ENCODE results near the gene PPM1N.

PPM1N gene

GRCh38 chr19:45476304-45476703 lies 21.9 kb upstream of the PPM1N start:
- H4K20me1 ChIP-seq (ENCODE audit: insufficient read depth, low read length): no peaks in the 10 kb centered on the region
- H3K4me3 ChIP-seq (ENCODE audit: low read length): no peak overlapping the region
- H3K4me2 ChIP-seq (ENCODE audit: low read depth, low read length): no peak overlapping the region
- H3K36me3 ChIP-seq (replicated peaks; ENCODE audit: insufficient read depth, low read length): no peaks in the 10 kb centered on the region
- no peaks in the 10 kb centered on the region for H3K27me3 ChIP-seq (replicated peaks; ENCODE audit: insufficient read depth, low read length)
- H3K9me2 ChIP-seq (replicated peaks; ENCODE audit: insufficient read depth, low read length): no peaks in the 10 kb centered on the region
- DNase-seq: no peak
- no peak overlapping the region for H3K27ac ChIP-seq (ENCODE audit: low read length)
- peaks cover 12% of the 10 kb centered on the region for H3K4me1 ChIP-seq (ENCODE audit: low read length)
- peaks cover 14% of the 10 kb centered on the region for H3F3A ChIP-seq (ENCODE audit: insufficient read depth, low read length)
- no peak overlapping the region for H3K9ac ChIP-seq (ENCODE audit: low read length)
- no peaks in the 10 kb centered on the region for H3K9me3 ChIP-seq (replicated peaks; ENCODE audit: insufficient read depth, low read length)
- no peaks in the 10 kb centered on the region for H3K79me2 ChIP-seq (ENCODE audit: low read length)
- H2AFZ ChIP-seq (ENCODE audit: low read length): no peak overlapping the region
- TF ChIP-seq EZH2 (optimal IDR thresholded peaks at IDR 0.05; ENCODE audit: low read depth, low read length): no peak
- no peak for TF ChIP-seq CTCF (IDR thresholded peaks at IDR 0.05; ENCODE audit: low read length)
- no peak for TF ChIP-seq EZH2phosphoT487 (IDR thresholded peaks at IDR 0.05; ENCODE audit: low read length)

GRCh38 chr19:45477186-45477585 lies 21.1 kb upstream of the PPM1N start:
- H3K9ac ChIP-seq (ENCODE audit: low read length): no peak overlapping the region
- no peaks in the 10 kb centered on the region for H3K79me2 ChIP-seq (ENCODE audit: low read length)
- TF ChIP-seq EZH2 (optimal IDR thresholded peaks at IDR 0.05; ENCODE audit: low read depth, low read length) (no peak), CTCF (IDR thresholded peaks at IDR 0.05; ENCODE audit: low read length) (no peak), EZH2phosphoT487 (IDR thresholded peaks at IDR 0.05; ENCODE audit: low read length) (no peak)
- H3F3A ChIP-seq (ENCODE audit: insufficient read depth, low read length): peaks cover 14% of the 10 kb centered on the region
- no peaks in the 10 kb centered on the region; the same call in 1 of the 2 replicates for H3K27me3 ChIP-seq (replicated peaks; ENCODE audit: insufficient read depth, low read length)
- no peaks in the 10 kb centered on the region for H3K9me2 ChIP-seq (replicated peaks; ENCODE audit: insufficient read depth, low read length)
- DNase-seq: no peak
- peaks cover 12% of the 10 kb centered on the region for H3K4me1 ChIP-seq (ENCODE audit: low read length)
- H2AFZ ChIP-seq (ENCODE audit: low read length): no peak overlapping the region
- H3K4me3 ChIP-seq (ENCODE audit: low read length): no peak overlapping the region
- no peaks in the 10 kb centered on the region for H3K36me3 ChIP-seq (replicated peaks; ENCODE audit: insufficient read depth, low read length)
- no peaks in the 10 kb centered on the region for H3K9me3 ChIP-seq (replicated peaks; ENCODE audit: insufficient read depth, low read length)
- H4K20me1 ChIP-seq (ENCODE audit: insufficient read depth, low read length): no peaks in the 10 kb centered on the region
- peak overlapping the region; percentile 98; the same call in 1 of the 2 replicates for H3K4me2 ChIP-seq (ENCODE audit: low read depth, low read length)
- H3K27ac ChIP-seq (ENCODE audit: low read length): no peak overlapping the region

GRCh38 chr19:45477713-45478453 lies 20.4 kb upstream of the PPM1N start:
- no peak for DNase-seq
- peak overlapping the region; percentile 94 for H3K9ac ChIP-seq (ENCODE audit: low read length)
- H3K79me2 ChIP-seq (ENCODE audit: low read length): no peaks in the 10 kb centered on the region
- peak overlapping the region; percentile 89 for H3K27ac ChIP-seq (ENCODE audit: low read length)
- no peaks in the 10 kb centered on the region; the same call in 1 of the 2 replicates for H3K27me3 ChIP-seq (replicated peaks; ENCODE audit: insufficient read depth, low read length)
- peaks cover 12% of the 10 kb centered on the region for H3K4me1 ChIP-seq (ENCODE audit: low read length)
- H3F3A ChIP-seq (ENCODE audit: insufficient read depth, low read length): peaks cover 14% of the 10 kb centered on the region
- H3K36me3 ChIP-seq (replicated peaks; ENCODE audit: insufficient read depth, low read length): no peaks in the 10 kb centered on the region
- H3K4me3 ChIP-seq (ENCODE audit: low read length): peak overlapping the region; percentile 65
- peak overlapping the region; percentile 98 for H3K4me2 ChIP-seq (ENCODE audit: low read depth, low read length)
- no peaks in the 10 kb centered on the region for H3K9me3 ChIP-seq (replicated peaks; ENCODE audit: insufficient read depth, low read length)
- no peak for TF ChIP-seq EZH2 (optimal IDR thresholded peaks at IDR 0.05; ENCODE audit: low read depth, low read length)
- TF ChIP-seq CTCF (IDR thresholded peaks at IDR 0.05; ENCODE audit: low read length): no peak
- TF ChIP-seq EZH2phosphoT487 (IDR thresholded peaks at IDR 0.05; ENCODE audit: low read length): no peak
- H4K20me1 ChIP-seq (ENCODE audit: insufficient read depth, low read length): no peaks in the 10 kb centered on the region
- H2AFZ ChIP-seq (ENCODE audit: low read length): peak overlapping the region; percentile 64
- H3K9me2 ChIP-seq (replicated peaks; ENCODE audit: insufficient read depth, low read length): no peaks in the 10 kb centered on the region
